HG02943 (cell line): ENCODE measurements around the gene MBP.

Experiments
- ATAC-seq: cut with Tn5 transposase; IDR thresholded peaks from one replicate; pipeline ENCODE4 v1.9.1; 2021; ENCODE audit warnings: mild to moderate bottlenecking, low read depth, moderate library complexity; ENCODE audit not compliant: unreplicated experiment

The MBP gene

DNA sequence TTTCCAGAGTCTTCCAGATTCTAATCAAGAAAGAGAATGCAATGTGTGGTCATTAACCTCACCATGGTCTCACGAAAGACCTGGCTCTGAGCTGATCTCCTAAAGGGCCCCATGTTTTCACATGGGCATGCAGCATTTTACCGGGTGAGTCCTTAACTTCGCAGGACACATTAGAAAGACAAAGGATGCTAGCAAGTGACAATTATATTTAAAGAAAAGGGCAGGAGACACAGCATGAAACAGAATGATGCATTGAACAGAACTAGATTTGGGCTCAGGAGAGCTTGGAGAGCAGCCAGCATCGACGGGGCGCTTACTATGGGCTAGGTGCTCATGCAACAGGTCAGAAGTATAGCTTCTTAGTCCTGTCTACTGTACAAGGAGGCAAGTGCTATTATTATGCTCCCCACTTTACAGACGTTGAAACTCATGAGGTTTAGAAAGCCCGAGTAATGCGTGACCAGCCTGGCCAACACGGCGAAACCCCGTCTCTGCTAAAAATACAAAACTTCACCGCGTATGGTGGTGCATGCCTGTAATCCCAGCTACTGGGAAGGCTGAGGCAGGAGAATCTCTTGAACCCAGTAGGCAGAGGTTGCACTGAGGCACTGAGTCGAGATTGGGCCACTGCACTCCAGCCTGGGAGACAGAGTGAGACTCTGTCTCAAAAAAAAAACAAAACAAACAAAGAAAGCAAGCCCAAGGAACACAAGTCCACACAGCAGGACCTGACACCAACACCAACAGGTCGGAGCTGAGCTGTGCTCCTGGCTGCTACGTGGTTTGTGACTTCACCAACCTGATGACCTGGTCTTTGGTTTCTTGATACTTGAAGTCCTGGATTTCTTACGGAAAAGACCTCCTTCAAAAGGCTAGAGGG is 16.1 kb downstream of the MBP start:
- no peak for ATAC-seq

DNA sequence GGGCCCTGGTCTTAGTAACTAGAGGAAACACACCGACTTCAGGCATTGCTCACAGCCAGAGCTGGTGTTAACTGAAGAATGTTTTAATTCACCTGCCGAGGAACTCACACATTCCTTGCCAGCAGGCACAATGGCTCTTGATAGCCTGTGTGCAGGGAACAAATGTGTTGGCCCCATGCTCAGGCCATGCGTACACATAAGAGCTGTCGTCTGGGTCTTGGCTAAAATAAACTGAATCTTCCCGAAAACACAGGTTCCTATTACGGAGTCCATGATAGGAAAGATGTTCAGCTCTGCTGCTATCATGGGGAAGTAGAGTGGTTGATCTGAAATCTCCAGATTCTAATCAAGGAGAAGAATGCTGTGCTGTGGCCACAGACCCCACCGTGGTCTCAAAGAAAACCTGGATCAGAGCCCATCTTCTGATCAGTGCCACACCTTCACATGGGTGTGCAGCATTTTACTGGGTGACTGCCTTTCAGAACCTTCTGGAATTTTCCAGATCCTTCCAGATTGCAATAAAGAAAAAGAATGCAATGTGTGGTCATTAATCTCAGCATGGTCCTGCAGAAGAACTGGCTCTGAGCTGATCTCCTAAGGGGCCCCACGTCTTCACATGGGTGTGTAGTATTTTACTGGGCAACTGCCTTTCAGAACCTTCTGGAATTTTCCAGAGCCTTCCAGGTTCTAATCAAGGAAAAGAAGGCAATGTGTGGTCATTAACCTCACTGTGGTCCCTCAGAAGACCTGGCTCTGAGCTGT is 17.2 kb downstream of the MBP start:
- no peak for ATAC-seq

DNA sequence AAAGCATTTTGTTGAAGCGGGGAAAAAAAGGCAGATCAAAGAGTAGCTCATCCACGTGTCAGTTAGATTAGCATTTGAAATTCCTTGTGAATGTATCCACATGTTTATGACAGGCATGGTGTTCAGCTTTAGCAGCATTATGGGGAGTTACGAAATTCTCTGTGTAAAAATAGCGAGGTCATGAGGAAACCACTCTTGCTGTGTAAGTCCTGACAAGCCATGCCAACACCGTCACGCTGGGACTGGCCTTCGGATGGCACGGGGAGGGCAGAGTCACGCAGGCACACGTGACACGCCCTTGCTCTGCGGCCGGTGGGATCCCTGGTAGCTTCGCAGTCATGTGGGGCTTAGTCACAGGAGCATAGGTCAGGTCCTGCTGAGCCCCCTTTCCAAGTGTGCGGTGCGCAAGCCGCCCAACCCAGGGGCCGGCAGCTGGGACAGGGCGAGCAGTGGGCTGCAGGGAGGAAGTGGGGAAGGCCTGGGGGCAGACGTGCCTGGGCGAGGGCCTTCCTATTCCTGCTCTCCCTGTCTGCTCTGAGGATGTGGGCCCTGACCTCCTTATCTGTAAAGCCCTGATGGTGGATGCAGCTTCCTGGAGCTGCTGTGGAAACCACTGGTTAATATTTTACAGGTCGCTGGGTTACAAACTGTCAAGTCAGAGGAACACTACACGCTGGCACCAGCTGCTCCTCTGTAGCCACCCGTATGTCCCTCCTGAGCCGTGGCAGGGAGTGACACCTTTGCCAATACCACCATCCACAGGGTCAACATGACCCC is 18.0 kb downstream of the MBP start:
- peak; percentile 96 for ATAC-seq

DNA sequence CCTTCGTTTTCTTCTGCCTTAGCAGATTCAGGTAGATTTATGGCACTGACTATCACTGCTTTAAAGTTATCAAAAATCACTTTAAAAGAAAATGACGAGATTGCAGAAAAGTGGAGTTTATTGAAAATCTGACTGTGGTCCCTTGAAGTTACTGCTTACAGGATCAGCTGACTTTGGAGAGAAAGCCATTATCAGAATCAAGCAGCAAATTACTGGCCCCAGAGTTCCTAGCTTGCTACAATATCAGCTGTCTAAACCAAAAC is 18.5 kb downstream of the MBP start:
- ATAC-seq: no peak

GRCh38 chr18:77113361-77114151 is 19.0 kb downstream of the MBP start:
- no peak for ATAC-seq

- no peak for ATAC-seq
Observed at GRCh38 chr18:77112747-77113092, 19.9 kb downstream of the MBP start.

- ATAC-seq: no peak
Observed at GRCh38 chr18:77111951-77112746, 20.4 kb downstream of the MBP start.

GRCh38 chr18:77111449-77111848 is 21.1 kb downstream of the MBP start:
- no peak for ATAC-seq

DNA sequence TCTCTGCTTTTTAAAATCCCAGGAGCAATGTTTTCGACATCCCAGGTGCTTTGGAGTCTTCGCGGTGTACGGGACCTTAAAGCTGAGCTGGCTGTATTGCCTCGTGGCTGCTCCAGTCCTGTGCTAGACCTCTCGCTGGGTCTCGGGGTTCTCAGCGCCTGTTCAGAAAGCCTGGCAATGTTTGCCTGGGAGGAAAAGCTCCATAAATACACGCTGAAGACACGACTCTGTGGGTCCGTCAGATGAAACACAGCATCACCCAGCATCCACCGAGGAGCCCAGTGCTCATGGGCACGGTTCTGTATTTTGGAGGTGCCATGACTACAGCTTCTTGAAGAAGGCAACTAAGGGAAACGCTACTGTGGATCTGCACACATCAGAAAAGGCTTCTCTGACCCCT is 21.6 kb downstream of the MBP start:
- ATAC-seq: no peak

DNA sequence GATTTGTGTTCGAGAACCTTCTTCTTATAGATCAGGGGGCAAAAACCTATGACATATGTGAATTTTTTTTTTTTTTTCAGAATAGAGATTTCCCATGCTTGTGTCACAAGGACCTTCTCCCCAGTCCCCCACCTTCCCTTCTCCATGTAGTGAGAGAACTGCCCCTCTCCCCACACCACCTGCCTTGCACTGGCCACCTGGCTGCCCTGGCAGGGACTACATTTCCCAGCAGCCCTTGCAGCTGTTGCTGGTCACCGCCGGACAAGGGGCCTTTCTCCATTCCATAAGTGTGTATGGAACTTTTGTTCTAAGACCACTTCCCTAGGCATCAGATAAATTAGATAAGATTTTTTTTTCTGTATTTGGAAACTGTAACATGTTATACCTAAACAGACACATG is 22.2 kb downstream of the MBP start:
- no peak for ATAC-seq

DNA sequence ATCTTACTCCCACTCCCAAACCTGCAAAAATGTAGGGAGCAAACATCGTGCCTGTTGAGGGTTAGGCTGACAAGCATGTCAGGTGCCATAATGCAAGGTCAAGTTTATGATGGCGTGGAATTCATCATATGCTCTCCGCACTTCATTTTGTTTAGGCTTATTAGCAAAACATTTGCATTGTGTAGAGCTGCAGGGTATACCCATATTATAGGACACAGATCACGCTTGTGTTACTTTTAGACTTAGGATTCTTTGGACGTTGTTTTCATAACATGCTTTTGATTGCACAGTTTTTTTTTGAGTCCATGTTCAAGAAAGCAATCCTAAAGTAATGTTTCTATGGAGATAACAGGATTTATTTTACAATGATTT is 22.9 kb downstream of the MBP start:
- no peak for ATAC-seq

GRCh38 chr18:77108821-77109647 is 23.5 kb downstream of the MBP start:
- no peak for ATAC-seq

GRCh38 chr18:77108001-77108692 is 24.4 kb downstream of the MBP start:
- ATAC-seq: peak; percentile 53

- ATAC-seq: no peak
Observed at GRCh38 chr18:77107292-77107691, 25.3 kb downstream of the MBP start.

GRCh38 chr18:77106331-77106730 is 26.3 kb downstream of the MBP start:
- no peak for ATAC-seq

GRCh38 chr18:77105680-77106079 is 26.9 kb downstream of the MBP start:
- ATAC-seq: no peak

DNA sequence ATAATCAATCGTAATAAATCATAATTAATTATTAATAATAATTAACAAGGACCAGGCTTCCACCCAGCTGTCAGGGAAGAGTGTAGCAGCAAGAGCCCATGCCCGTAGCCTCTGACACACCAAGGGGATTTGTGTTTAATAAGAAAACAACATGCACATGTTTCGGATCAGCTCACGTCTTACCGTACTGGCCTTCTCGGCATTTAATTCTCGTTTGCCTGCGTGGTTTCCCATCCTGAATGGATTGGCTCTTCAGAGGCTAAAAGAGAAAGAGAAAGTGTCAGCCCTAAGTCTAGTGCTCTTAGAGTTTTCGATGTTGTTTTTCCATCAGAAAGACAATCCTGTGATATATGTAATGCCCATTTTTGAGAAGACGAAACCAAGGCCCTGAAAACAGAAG is 27.6 kb downstream of the MBP start:
- ATAC-seq: no peak

GRCh38 chr18:77103991-77104531 is 28.5 kb downstream of the MBP start:
- ATAC-seq: no peak
